ENCODE measurements around the gene PRKCH. TPM values are rescaled to one million over a fixed set of nuclear protein-coding genes. Genes with fewer than 3 reads are reported as not detected.

PRKCH gene
- polyA plus RNA-seq, 3 donors: 3.6 to 6.2 (median 5.4) TPM

DNA sequence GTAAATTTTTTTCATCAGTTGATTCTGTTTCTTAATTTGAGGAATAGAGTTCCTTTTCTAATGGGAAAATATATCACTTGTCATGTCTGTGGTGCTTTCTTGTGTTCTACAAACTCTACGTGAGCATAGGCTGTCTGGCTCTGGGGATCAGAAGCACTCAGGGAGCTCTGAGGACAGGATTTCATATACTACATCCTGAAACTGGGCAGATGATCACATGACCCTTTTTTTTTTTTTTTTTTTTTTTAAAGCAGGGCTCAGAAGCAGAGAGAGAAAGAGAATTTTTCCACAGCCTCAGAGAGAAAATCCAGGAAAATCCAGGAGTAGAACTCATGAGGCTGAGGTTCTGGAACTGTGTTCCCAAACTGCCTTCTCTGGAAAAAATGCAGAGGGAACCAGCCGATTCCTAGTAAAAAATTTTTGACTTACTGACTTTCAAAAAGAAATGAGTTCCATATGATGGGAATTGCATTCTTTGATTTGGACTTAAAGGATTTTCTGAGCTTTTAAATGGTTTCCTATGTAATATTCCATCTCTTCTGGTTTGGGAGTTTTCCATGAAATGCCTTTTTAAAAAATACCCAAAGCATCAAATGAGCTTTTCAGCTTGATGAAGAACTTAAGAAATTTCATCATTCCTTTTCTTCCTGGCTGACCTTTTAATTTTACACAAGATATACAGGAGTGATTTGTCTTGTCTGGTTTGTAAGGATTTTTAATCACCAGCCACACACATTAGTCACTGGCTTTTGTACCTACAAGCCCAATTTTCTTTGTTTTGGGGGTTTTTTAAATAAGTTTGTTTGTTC is 190.9 kb downstream of the PRKCH start:
- Histone ChIP-seq H3K9ac (ENCODE audit: insufficient read depth, low read length, poor library complexity, severe bottlenecking) (no peak overlapping the region), H3K4me1 (ENCODE audit: control insufficient read depth in 1 of 2, insufficient read depth in 2 of 2, low read length in 2 of 2) (peaks cover 10 to 13% of the 10 kb centered on the region in 2 donors), H3K9me3 (replicated peaks in 1 of 2; ENCODE audit: control insufficient read depth in 1 of 2, insufficient read depth in 1 of 2, low read length in 2 of 2) (no peaks in the 10 kb centered on the region), H3K79me2 (ENCODE audit: insufficient read depth, low read length) (no peaks in the 10 kb centered on the region), H3K4me3 (replicated peaks in 1 of 3; ENCODE audit: low read depth in 2 of 3, low read length in 3 of 3) (no peak overlapping the region), H3K36me3 (replicated peaks in 1 of 2; ENCODE audit: control insufficient read depth in 1 of 2, insufficient read depth in 2 of 2, low read length in 2 of 2) (no peaks in the 10 kb centered on the region), H3K27me3 (ENCODE audit: control insufficient read depth in 2 of 2, insufficient read depth in 2 of 2, low read length in 2 of 2) (no peaks in the 10 kb centered on the region), H3K27ac (ENCODE audit: low read depth in 1 of 2, low read length in 2 of 2) (no peak overlapping the region), H3K4me2 (replicated peaks; ENCODE audit: extremely low read depth, low read length, poor library complexity, severe bottlenecking) (no peak overlapping the region), H2AFZ (ENCODE audit: insufficient read depth, low read depth, low read length, poor library complexity, severe bottlenecking) (no peak overlapping the region), H4K20me1 (ENCODE audit: insufficient read depth, low read length) (no peaks in the 10 kb centered on the region)
- Mint-ChIP-seq H3K27ac (peak overlapping the region in 4 of 7 donors; percentile 24 to 78 (median 35)), H3K4me1 (peaks cover 32% of the 10 kb centered on the region), H3K4me3 (no peak overlapping the region), H3K36me3 (peaks cover 8 to 14% of the 10 kb centered on the region in 2 donors), H3K27me3 (ENCODE audit: low read depth in 3 of 3) (no peaks in the 10 kb centered on the region), H3K9me3 (no peaks in the 10 kb centered on the region)
- WGBS (ENCODE audit: insufficient coverage): no CpG with 5 or more reads among the region's 2 CpGs
- intact Hi-C loops (cut with micrococcal nuclease): no loop called here
- TF ChIP-seq, protein P1, sequence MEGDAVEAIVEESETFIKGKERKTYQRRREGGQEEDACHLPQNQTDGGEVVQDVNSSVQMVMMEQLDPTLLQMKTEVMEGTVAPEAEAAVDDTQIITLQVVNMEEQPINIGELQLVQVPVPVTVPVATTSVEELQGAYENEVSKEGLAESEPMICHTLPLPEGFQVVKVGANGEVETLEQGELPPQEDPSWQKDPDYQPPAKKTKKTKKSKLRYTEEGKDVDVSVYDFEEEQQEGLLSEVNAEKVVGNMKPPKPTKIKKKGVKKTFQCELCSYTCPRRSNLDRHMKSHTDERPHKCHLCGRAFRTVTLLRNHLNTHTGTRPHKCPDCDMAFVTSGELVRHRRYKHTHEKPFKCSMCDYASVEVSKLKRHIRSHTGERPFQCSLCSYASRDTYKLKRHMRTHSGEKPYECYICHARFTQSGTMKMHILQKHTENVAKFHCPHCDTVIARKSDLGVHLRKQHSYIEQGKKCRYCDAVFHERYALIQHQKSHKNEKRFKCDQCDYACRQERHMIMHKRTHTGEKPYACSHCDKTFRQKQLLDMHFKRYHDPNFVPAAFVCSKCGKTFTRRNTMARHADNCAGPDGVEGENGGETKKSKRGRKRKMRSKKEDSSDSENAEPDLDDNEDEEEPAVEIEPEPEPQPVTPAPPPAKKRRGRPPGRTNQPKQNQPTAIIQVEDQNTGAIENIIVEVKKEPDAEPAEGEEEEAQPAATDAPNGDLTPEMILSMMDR (IDR thresholded peaks at IDR 0.05): no peak
- DNase-seq: peak; percentile 27 to 64 (median 58)

DNA sequence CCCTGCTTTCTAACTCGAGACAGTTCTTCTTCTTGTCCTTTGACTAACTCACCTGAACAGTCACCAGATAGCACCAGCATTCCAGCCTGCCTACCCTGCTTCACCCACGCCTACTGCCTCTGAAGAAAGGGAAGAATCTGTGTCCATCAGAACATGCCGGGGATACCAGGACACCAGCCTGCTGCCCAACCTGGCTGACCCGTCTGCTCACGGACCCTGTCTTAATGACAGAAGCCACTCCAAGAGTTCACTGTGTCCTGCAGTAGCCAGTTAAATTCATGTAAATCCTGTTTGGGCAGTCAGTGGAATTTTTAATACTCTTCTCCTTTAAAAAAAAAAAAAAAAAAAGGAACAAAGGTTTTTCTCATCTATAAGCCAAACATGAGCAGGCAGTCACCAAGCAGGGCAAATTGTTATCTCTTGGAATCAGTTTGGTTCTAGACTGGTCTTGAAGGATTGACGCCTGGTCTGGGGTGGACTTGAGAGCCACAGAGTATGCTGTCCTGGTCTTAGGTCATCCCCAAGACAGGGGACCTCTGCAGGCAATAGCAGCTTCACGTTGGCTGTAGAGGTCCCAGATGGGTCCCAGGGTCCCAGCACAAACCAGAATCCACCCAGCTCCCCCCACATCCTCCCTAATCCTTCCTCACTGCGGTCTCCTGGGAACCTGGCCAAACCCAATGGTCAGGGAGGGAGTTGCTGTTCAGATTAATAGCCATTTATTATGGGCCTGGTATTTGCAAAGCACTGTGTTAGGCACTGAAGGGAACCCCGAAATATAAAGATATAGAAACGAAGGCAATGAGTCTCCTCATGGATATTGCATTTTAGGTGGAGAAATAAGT is 192.8 kb downstream of the PRKCH start:
- intact Hi-C loops (cut with micrococcal nuclease): no loop called here
- no peak overlapping the region for H2AFZ ChIP-seq (ENCODE audit: insufficient read depth, low read depth, low read length, poor library complexity, severe bottlenecking)
- peak overlapping the region in 4 of 7 donors; percentile 30 to 75 (median 48) for H3K27ac Mint-ChIP-seq
- 95% methylated on average over 7 of the region's 10 CpGs for WGBS (ENCODE audit: insufficient coverage)
- H3K4me1 Mint-ChIP-seq: peaks cover 30% of the 10 kb centered on the region
- no peaks in the 10 kb centered on the region for H4K20me1 ChIP-seq (ENCODE audit: insufficient read depth, low read length)
- H3K79me2 ChIP-seq (ENCODE audit: insufficient read depth, low read length): no peaks in the 10 kb centered on the region
- H3K4me3 ChIP-seq (replicated peaks in 1 of 3; ENCODE audit: low read depth in 2 of 3, low read length in 3 of 3): no peak overlapping the region
- peaks cover 8 to 12% of the 10 kb centered on the region in 2 donors for H3K36me3 Mint-ChIP-seq
- H3K9ac ChIP-seq (ENCODE audit: insufficient read depth, low read length, poor library complexity, severe bottlenecking): no peak overlapping the region
- no peak overlapping the region for H3K4me3 Mint-ChIP-seq
- no peak for DNase-seq
- no peaks in the 10 kb centered on the region for H3K9me3 Mint-ChIP-seq
- no peaks in the 10 kb centered on the region for H3K27me3 ChIP-seq (ENCODE audit: control insufficient read depth in 2 of 2, insufficient read depth in 2 of 2, low read length in 2 of 2)
- peaks cover 10 to 13% of the 10 kb centered on the region in 2 donors for H3K4me1 ChIP-seq (ENCODE audit: control insufficient read depth in 1 of 2, insufficient read depth in 2 of 2, low read length in 2 of 2)
- no peak overlapping the region for H3K27ac ChIP-seq (ENCODE audit: low read depth in 1 of 2, low read length in 2 of 2)
- no peak overlapping the region for H3K4me2 ChIP-seq (replicated peaks; ENCODE audit: extremely low read depth, low read length, poor library complexity, severe bottlenecking)
- no peaks in the 10 kb centered on the region for H3K9me3 ChIP-seq (replicated peaks in 1 of 2; ENCODE audit: control insufficient read depth in 1 of 2, insufficient read depth in 1 of 2, low read length in 2 of 2)
- H3K27me3 Mint-ChIP-seq (ENCODE audit: low read depth in 3 of 3): peaks cover 0 to 2% (median 0%) of the 10 kb centered on the region in 3 donors
- H3K36me3 ChIP-seq (replicated peaks in 1 of 2; ENCODE audit: control insufficient read depth in 1 of 2, insufficient read depth in 2 of 2, low read length in 2 of 2): no peaks in the 10 kb centered on the region
- TF ChIP-seq, protein P1 (IDR thresholded peaks at IDR 0.05): no peak

Measured in CD14-positive monocyte (primary cell).